ENCODE results near the gene PTEN.

The PTEN gene

DNA sequence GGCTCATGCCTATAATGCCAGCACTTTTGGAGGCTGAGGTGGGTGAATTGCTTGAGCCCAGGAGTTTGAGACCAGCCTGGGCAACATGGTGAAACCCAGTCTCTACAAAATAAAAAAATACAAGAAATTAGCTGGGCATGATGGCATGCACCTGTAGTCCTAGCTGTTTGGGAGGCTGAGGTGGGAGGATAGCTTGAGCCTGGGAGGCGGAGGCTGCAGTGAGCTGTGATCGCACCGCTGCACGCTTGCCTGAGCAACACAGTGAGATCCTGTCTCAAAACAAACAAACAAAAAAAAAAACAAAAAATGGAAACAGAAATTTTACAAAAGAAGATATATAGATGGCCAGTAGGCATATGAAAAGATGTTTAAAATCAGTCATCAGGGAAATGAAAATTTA, 57.1 kb downstream of the PTEN start:
- DNase-seq (ENCODE audit: low read depth in 3 of 3): no peak

DNA sequence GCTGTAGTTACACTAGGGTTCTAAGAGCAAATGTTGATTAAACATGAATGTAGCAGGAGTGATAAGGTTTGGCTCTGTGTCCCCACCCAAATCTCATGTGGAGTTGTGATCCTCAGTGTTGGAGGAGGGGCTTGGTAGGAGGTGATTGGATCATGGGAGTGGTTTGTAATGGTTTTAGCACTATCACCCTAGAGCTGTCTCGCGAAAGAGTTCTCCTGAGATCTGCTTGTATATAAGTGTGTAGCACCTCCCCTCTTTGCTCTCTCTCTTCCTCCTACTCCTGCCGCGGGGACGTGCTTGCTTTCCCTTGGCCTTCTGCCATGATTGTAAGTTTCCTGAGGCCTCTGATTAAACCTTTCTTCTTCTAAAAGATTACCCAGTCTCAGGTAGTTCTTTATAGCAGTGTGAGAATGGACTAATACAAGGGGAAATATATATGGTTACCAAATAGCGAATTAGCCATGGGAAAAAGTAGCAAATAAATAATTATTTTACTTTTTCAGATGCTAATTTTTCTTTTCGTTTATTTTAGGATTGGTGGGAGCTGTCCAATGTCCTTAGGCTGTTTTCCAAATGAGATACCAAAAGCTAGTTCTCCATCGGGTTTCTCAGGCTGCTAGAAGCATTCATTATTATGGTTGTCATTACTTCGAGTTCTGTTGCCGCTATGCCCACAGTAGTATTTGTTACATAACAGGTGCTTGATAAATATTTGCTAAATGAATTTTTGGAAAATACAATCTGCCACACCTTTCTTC, 58.7 kb downstream of the PTEN start:
- no peak for DNase-seq (ENCODE audit: low read depth in 3 of 3)

GRCh38 chr10:87923233-87923632, 59.8 kb downstream of the PTEN start:
- no peak for DNase-seq (ENCODE audit: low read depth in 3 of 3)

DNA sequence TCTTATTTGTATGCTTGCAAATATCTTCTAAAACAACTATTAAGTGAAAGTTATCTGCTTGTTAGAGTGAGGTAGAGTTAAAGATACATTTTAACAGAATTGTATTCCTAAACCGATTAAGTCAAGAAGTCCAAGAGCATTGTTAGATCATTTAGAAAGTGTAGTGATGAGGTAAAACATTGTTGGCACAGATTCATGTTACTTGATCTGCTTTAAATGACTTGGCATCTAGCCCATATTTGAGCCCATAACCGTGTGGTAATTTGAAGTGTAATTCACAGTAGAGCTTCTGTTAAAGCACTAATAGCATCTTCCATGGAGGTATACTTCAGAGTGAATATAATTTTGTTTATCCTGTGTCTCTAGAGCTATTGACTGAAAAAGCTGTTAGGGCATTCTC, 62.1 kb downstream of the PTEN start:
- DNase-seq (ENCODE audit: low read depth in 3 of 3): no peak

GRCh38 chr10:87927091-87927490, 63.7 kb downstream of the PTEN start:
- no peak for DNase-seq (ENCODE audit: low read depth in 3 of 3)

DNA sequence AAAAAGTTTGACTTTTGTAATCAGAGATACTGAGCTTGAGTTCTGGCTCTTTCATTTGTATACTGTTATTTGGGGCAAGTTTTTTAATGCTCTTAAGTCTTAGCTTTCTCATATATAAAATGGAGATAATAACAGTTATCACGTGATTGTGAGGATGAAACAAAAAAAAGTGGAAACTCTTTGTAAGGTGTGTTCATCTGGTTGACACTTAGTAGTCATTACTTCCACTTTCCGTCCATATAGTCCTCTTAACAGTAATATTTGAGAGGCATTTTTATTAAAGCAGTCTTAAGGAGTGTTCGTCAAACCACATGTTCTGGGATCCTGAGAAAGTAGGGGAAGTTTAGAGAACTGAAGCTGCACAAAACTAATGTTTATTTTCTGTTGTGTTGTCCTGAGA, 65.6 kb downstream of the PTEN start:
- DNase-seq (ENCODE audit: low read depth in 3 of 3): no peak

- DNase-seq (ENCODE audit: low read depth in 3 of 3): no peak
Observed at GRCh38 chr10:87930141-87930540, 66.7 kb downstream of the PTEN start.

- no peak for DNase-seq (ENCODE audit: low read depth in 3 of 3)
Observed at GRCh38 chr10:87930934-87931835, 67.8 kb downstream of the PTEN start.

DNA sequence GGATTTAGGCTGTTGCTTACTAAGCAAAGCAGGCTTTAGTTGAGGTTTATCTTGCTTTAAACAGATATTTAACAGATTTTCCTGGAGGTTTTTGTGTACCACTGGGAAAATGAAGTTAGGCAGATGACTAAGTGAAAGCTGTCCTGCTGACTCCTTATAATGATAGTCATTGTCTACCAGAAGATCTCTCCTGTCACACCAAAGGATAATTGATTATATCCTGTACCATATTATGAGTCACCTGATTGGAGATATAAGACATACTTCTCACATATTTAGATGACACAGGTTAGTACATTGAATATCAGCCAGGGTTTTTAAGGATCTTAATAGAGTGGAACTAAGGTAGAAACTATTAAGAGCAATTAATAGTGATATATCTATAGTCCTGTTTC, 68.4 kb downstream of the PTEN start:
- DNase-seq (ENCODE audit: low read depth in 3 of 3): no peak

GRCh38 chr10:87935290-87936141, 72.1 kb downstream of the PTEN start:
- DNase-seq (ENCODE audit: low read depth in 3 of 3): no peak

DNA sequence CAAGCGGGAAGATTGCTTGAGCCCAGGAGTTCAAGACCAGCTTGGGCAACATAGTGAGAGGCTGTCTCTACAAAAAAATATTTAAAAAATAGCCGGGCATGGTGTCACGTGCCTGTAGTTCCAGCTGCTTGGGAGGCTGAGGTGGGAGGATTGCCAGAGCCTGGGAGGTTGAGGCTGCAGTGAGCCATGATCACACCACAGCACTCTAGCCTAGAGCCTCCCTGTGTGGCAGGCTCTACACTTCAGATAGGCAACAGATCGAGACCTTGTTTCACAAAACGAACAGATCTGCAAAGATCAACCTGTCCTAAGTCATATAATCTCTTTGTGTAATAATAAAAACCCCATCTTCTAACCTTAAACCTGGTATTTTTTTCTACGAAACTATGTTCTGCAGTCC, 76.8 kb downstream of the PTEN start:
- no peak for DNase-seq (ENCODE audit: low read depth in 3 of 3)

GRCh38 chr10:87942884-87943527, 79.6 kb downstream of the PTEN start:
- no peak for DNase-seq (ENCODE audit: low read depth in 3 of 3)

GRCh38 chr10:87945984-87946383, 82.6 kb downstream of the PTEN start:
- DNase-seq (ENCODE audit: low read depth in 3 of 3): no peak

- no peak for DNase-seq (ENCODE audit: low read depth in 3 of 3)
Observed at GRCh38 chr10:87952612-87953011, 89.2 kb downstream of the PTEN start.

DNA sequence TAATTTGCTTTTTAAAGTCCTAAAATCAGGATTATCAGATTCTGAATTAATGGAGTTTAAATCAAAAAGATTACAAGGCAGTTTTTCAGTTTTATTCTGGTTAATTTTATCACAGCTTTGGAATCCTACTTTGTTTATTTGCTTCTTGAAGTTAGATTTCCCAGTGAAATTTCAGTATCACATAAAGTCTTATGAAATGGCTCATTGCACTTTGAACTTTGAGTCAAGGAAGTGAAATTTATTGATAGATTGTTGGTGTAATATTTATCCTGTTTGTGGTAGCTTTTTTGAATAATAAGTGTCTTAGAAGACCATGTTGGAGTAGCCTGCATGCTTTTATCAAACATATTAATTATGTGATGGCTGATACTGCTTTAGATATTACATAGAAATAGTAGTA, 92.6 kb downstream of the PTEN start:
- no peak for DNase-seq (ENCODE audit: low read depth in 3 of 3)

DNA sequence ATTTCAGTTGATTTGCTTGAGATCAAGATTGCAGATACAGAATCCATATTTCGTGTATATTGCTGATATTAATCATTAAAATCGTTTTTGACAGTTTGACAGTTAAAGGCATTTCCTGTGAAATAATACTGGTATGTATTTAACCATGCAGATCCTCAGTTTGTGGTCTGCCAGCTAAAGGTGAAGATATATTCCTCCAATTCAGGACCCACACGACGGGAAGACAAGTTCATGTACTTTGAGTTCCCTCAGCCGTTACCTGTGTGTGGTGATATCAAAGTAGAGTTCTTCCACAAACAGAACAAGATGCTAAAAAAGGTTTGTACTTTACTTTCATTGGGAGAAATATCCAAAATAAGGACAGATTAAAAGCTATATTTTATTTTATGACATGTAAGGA, 94.3 kb downstream of the PTEN start:
- no peak for DNase-seq (ENCODE audit: low read depth in 3 of 3)

GRCh38 chr10:87960230-87960629, 96.8 kb downstream of the PTEN start:
- DNase-seq (ENCODE audit: low read depth in 3 of 3): no peak

- DNase-seq (ENCODE audit: low read depth in 3 of 3): no peak
Observed at GRCh38 chr10:87961314-87961713, 97.9 kb downstream of the PTEN start.

GRCh38 chr10:87966459-87966858, 103.0 kb downstream of the PTEN start:
- DNase-seq (ENCODE audit: low read depth in 3 of 3): no peak

- no peak for DNase-seq (ENCODE audit: low read depth in 3 of 3)
Observed at GRCh38 chr10:87973635-87974034, 110.2 kb downstream of the PTEN start.

- DNase-seq (ENCODE audit: low read depth in 3 of 3): no peak
Observed at GRCh38 chr10:87974130-87974529, 110.7 kb downstream of the PTEN start.

DNA sequence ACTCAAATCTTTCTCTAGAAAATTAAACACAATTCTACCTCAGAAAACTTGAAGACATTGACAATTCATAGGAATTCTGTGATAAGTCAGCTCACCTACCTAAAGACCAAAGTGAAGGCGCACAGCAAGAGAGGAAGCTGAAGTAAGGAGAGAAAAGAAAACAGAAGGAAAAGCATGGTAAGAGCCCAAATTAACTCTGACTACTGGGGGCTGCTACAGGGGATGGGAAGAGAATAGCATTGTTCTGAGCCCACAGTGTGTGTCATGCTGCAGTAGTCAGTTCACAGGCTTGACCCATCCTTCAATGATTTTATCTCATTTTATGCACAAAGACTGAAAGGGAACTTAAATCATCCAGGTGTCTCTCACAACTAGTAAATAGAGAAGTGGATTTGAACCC, 111.3 kb downstream of the PTEN start:
- DNase-seq (ENCODE audit: low read depth in 3 of 3): no peak
